H1 (cell line): ENCODE results near the gene NEK9. TPM values are rescaled to one million over a fixed set of nuclear protein-coding genes. Genes with fewer than 3 reads are reported as not detected.

ENCODE experiments used
- CTCF ChIA-PET: fragments of 300-600 bp; sonication (Branson Sonifier 250); formaldehyde crosslinking; loops from one replicate; lab custom pipeline; 2021; ENCODE audit not compliant: partially characterized antibody; lab: Charles Lee
- POLR2A ChIA-PET: fragments of 300-600 bp; sonication (Branson Sonifier 250); formaldehyde crosslinking; loops from one replicate; lab custom pipeline; 2021; ENCODE audit warnings: inconsistent platforms; ENCODE audit not compliant: partially characterized antibody; lab: Charles Lee
- DNase-seq, 2 experiments: peaks; one replicate each; pipeline versions ENCODE4 v3.0.0 to v3.0.0-alpha.2; 2010 to 2022; ENCODE audit warnings: low spot score in 2 of 2, low read depth in 1 of 2, mixed read lengths in 1 of 2
- FAIRE-seq: peaks from 2 replicates; lab custom pipeline; 2011; peaks lifted over from hg19 to GRCh38; lab: Jason Lieb, UNC
- H2AFZ ChIP-seq: 2 replicates; pipeline ENCODE4 v1.8.1; 2012; ENCODE audit warnings: low read length, inconsistent platforms
- H2AK5ac ChIP-seq: 2 replicates; pipeline ENCODE4 v1.6.1; 2013; ENCODE audit warnings: low read depth, low read length
- H2BK120ac ChIP-seq: replicated peaks from 2 replicates; pipeline ENCODE3; 2013; ENCODE audit warnings: low read depth, low read length, inconsistent platforms
- H2BK12ac ChIP-seq: 2 replicates; pipeline ENCODE4 v1.6.1; 2013; ENCODE audit warnings: low read depth, low read length
- H2BK15ac ChIP-seq: 2 replicates; pipeline ENCODE4 v1.6.1; 2013; ENCODE audit warnings: low read length
- H2BK20ac ChIP-seq: 2 replicates; pipeline ENCODE4 v1.6.1; 2013; ENCODE audit warnings: low read length
- H2BK5ac ChIP-seq: 2 replicates; pipeline ENCODE4 v1.6.1; 2013; ENCODE audit warnings: low read depth, low read length
- H3K14ac ChIP-seq: 2 replicates; pipeline ENCODE4 v1.6.1; 2013; ENCODE audit warnings: inconsistent platforms; ENCODE audit not compliant: insufficient read length
- H3K18ac ChIP-seq: 2 replicates; pipeline ENCODE4 v1.6.1; 2013; ENCODE audit warnings: low read length; ENCODE audit errors: extremely low read depth
- H3K23ac ChIP-seq: 2 replicates; pipeline ENCODE4 v1.6.1; 2013; ENCODE audit warnings: inconsistent platforms; ENCODE audit not compliant: insufficient read length
- H3K23me2 ChIP-seq: 2 replicates; pipeline ENCODE4 v1.6.1; 2013; ENCODE audit warnings: low read depth, low read length
- H3K27ac ChIP-seq: 2 replicates; pipeline ENCODE4 v1.6.1; 2011; ENCODE audit warnings: low read depth, low read length, inconsistent platforms
- H3K27me3 ChIP-seq, 4 experiments: replicated peaks in 1 of 4; 1 replicate in 1 of 4; 2 replicates in 3 of 4; pipeline versions ENCODE4 v1.6.1 to v1.8.1; 2011 to 2013; ENCODE audit warnings: low read length in 3 of 4, mild to moderate bottlenecking in 3 of 4, inconsistent platforms in 2 of 4, mixed read lengths in 2 of 4, moderate library complexity in 1 of 4; ENCODE audit not compliant: control insufficient read depth in 3 of 4, insufficient read depth in 3 of 4; ENCODE audit errors: extremely low read depth in 1 of 4
- H3K36me3 ChIP-seq, 4 experiments: 2 replicates each; pipeline versions ENCODE4 v1.6.1 to v1.8.1; 2011 to 2013; ENCODE audit warnings: mild to moderate bottlenecking in 4 of 4, low read length in 3 of 4, moderate library complexity in 2 of 4, control low read depth in 1 of 4, inconsistent platforms in 1 of 4; ENCODE audit not compliant: insufficient read depth in 4 of 4, control insufficient read depth in 2 of 4
- H3K4ac ChIP-seq: replicated peaks from 2 replicates; pipeline ENCODE3; 2013; ENCODE audit warnings: low read length, low read depth, mixed read lengths, inconsistent platforms; ENCODE audit not compliant: insufficient read length
- H3K4me1 ChIP-seq, 4 experiments: replicated peaks in 1 of 4; 1 replicate in 1 of 4; 2 replicates in 3 of 4; pipeline versions ENCODE4 v1.6.1 to v1.8.1; 2011 to 2013; ENCODE audit warnings: low read length in 3 of 4, inconsistent platforms in 2 of 4, mixed read lengths in 1 of 4; ENCODE audit not compliant: insufficient read depth in 4 of 4, control insufficient read depth in 3 of 4
- H3K4me2 ChIP-seq, 2 experiments: 2 replicates each; pipeline versions ENCODE4 v1.6.1 to v1.8.1; 2011 to 2013; ENCODE audit warnings: low read depth in 2 of 2, low read length in 2 of 2, control low read depth in 1 of 2, inconsistent platforms in 1 of 2, mild to moderate bottlenecking in 1 of 2; ENCODE audit not compliant: insufficient read depth in 1 of 2
- H3K4me3 ChIP-seq, 4 experiments: fragments of 200-600, 300-600 bp in 1 of 4; sonication (generic), shearing (Covaris generic), sonication (Bioruptor Twin) in 1 of 4; 2 replicates each; pipeline versions ENCODE4 v1.5.1 to v1.8.1; 2011 to 2016; ENCODE audit warnings: low read length in 4 of 4, low read depth in 3 of 4, control low read depth in 2 of 4, inconsistent platforms in 2 of 4, mild to moderate bottlenecking in 2 of 4, mixed read lengths in 1 of 4, moderate library complexity in 1 of 4; ENCODE audit not compliant: insufficient read depth in 2 of 4; ENCODE audit errors: extremely low read depth in 1 of 4
- H3K56ac ChIP-seq: replicated peaks from 2 replicates; pipeline ENCODE3; 2013; ENCODE audit warnings: low read depth, mild to moderate bottlenecking, mixed read lengths, low read length, inconsistent platforms; ENCODE audit not compliant: insufficient read length
- H3K79me1 ChIP-seq: 2 replicates; pipeline ENCODE4 v1.6.1; 2013; ENCODE audit warnings: low read depth, low read length, control low read depth
- H3K79me2 ChIP-seq, 2 experiments: 2 replicates each; pipeline versions ENCODE4 v1.6.1 to v1.8.1; 2012 to 2013; ENCODE audit warnings: low read length in 2 of 2, mild to moderate bottlenecking in 2 of 2, inconsistent platforms in 1 of 2; ENCODE audit not compliant: insufficient read depth in 2 of 2, control insufficient read depth in 1 of 2
- H3K9ac ChIP-seq, 4 experiments: replicated peaks in 1 of 4; 1 replicate in 1 of 4; 2 replicates in 3 of 4; pipeline versions ENCODE4 v1.6.1 to v1.8.1; 2011 to 2013; ENCODE audit warnings: low read depth in 3 of 4, low read length in 3 of 4, control low read depth in 2 of 4, mild to moderate bottlenecking in 2 of 4, moderate library complexity in 2 of 4, inconsistent platforms in 1 of 4; ENCODE audit errors: extremely low read depth in 1 of 4
- H3K9me3 ChIP-seq, 2 experiments: 2 replicates each; pipeline versions ENCODE4 v1.6.1 to v1.8.1; 2012 to 2013; ENCODE audit warnings: mild to moderate bottlenecking in 2 of 2, moderate library complexity in 2 of 2, control low read depth in 1 of 2, inconsistent platforms in 1 of 2, low read depth in 1 of 2, low read length in 1 of 2, mixed read lengths in 1 of 2; ENCODE audit not compliant: insufficient read depth in 2 of 2
- H4K20me1 ChIP-seq, 2 experiments: replicated peaks in 1 of 2; 2 replicates each; pipeline versions ENCODE3 to v1.8.1; 2011 to 2013; ENCODE audit warnings: inconsistent platforms in 2 of 2, low read length in 2 of 2, mild to moderate bottlenecking in 1 of 2; ENCODE audit not compliant: insufficient read depth in 2 of 2, control insufficient read depth in 1 of 2
- H4K5ac ChIP-seq: 2 replicates; pipeline ENCODE4 v1.6.1; 2013; ENCODE audit warnings: low read length, low read depth, mixed read lengths, inconsistent platforms; ENCODE audit not compliant: insufficient read length
- H4K8ac ChIP-seq: 2 replicates; pipeline ENCODE4 v1.8.0; 2013; ENCODE audit warnings: mild to moderate bottlenecking, moderate library complexity, low read length, inconsistent platforms; ENCODE audit not compliant: insufficient read depth; ENCODE audit errors: extremely low read depth
- H4K91ac ChIP-seq: replicated peaks from 2 replicates; pipeline ENCODE3; 2013; ENCODE audit warnings: low read length, mixed read lengths, inconsistent platforms; ENCODE audit not compliant: insufficient read length
- KDM4A ChIP-seq: IDR thresholded peaks from one replicate; pipeline ENCODE4 v1.7.1; 2012; ENCODE audit warnings: low read depth, mild to moderate bottlenecking, moderate library complexity, low read length, inconsistent platforms; ENCODE audit not compliant: severe bottlenecking
- SP1 ChIP-seq: IDR thresholded peaks from 2 replicates; pipeline ENCODE4 v1.6.1; 2011; ENCODE audit warnings: low read depth, low read length
- WGBS, 2 experiments: shearing (Covaris generic) in 1 of 2; methylation state at CpG; one replicate each; pipeline versions ENCODE4 v1.1.6 to v1.1.7; 2013 to 2015; ENCODE audit warnings: low lambda C conversion rate in 2 of 2, mixed read lengths in 2 of 2, inconsistent platforms in 1 of 2, low coverage in 1 of 2, missing lambda C conversion rate in 1 of 2; ENCODE audit not compliant: insufficient replicate concordance in 2 of 2, insufficient coverage in 1 of 2, insufficient read length in 1 of 2; ENCODE audit errors: extremely low coverage in 1 of 2, missing lambda C conversion rate in 1 of 2; 5-methylcytosine and 5-hydroxymethylcytosine counted together
- polyA plus RNA-seq, 7 experiments: library from polyadenylated mRNA; depleted of rRNA in 3 of 7; stranded (reverse) in 5 of 7; unstranded in 2 of 7; fragments of >200 nt in 5 of 7; fragments of 200-250 nt in 2 of 7; gene quantifications; 1 replicate in 5 of 7; 2 replicates in 1 of 7; 4 replicates in 1 of 7; pipeline versions ENCODE4 v1.2.1 to v1.2.3, GENCODE V29; 2011 to 2013; ENCODE audit warnings: missing spikeins in 2 of 7, mixed read lengths in 2 of 7
- total RNA-seq: library from RNA; stranded (reverse); fragmentation: NEBNext Ultra II Directional; extraction: Animal tissue kit (Norgen Biotek cat#: 25700); gene quantifications from 2 replicates; pipeline ENCODE4 v1.2.1, GENCODE V29; 2021
- TF ChIP-seq, protein P1 (sequence below), 3 experiments: IDR thresholded peaks; 1 replicate in 2 of 3; 2 replicates in 1 of 3; pipeline versions ENCODE4 v1.5.1 to v1.6.1; 2011; ENCODE audit warnings: low read length in 3 of 3, mild to moderate bottlenecking in 3 of 3, inconsistent platforms in 2 of 3, low read depth in 1 of 3, moderate library complexity in 1 of 3; ENCODE audit not compliant: insufficient read depth in 1 of 3; ENCODE audit errors: control extremely low read depth in 1 of 3
- TF ChIP-seq, protein P2 (sequence below): IDR thresholded peaks from 2 replicates; pipeline ENCODE4 v1.6.1; 2012; ENCODE audit warnings: inconsistent platforms

NEK9 gene
- total and polyA plus RNA-seq, 2 of the 8 experiments (the other 6 are each of a cell fraction or from before 2014, with no cell fraction given), result 16.0 to 43.6 TPM

DNA sequence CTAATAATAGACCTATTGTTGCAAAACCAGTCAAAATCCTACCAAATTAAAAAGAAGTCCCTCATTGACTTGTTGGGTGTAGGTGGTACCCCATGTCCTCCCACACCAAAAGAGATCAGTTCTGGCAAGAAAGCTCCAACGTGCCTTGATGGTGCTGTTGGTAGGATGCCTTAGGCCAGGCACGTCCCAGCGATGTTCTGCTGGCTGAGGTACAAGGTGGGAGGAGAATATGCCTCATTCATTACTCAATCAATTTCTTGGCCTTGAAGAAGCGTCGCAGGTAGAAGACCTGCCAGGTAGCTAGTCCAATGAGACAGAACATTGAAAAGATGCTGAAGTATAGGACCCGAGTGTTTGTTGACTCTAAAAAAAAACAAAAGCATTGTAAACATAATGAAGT, 7.8 kb upstream of the NEK9 start:
- CTCF ChIA-PET, result interaction anchor here (0.6 to 11.2 kb wide), 9 partner anchors 8 to 670 kb away, joined by 3 to 105 read pairs (median 3); no protein-coding TSS in a partner anchor
- no peak overlapping the region for H3K23ac ChIP-seq
- FAIRE-seq, result no peak

More for the DNA sequence above, 7.8 kb upstream of the NEK9 start:
- Histone ChIP-seq H3K4me1 (no peaks in the 10 kb centered on the region), H3K79me2 (peaks cover 0 to 4% of the 10 kb centered on the region in 2 experiments; a peak in 1 of 4 replicates), H3K18ac (no peak overlapping the region), H3K4me3 (no peak overlapping the region), H3K14ac (no peak overlapping the region), H2BK120ac (no peak overlapping the region), H2AK5ac (no peak overlapping the region), H3K36me3 (peaks cover 2 to 26% (median 15%) of the 10 kb centered on the region in 4 experiments), H2BK20ac (no peak overlapping the region), H3K4ac (no peak overlapping the region), H3K27ac (no peak overlapping the region), H4K91ac (no peak overlapping the region), H4K8ac (no peak overlapping the region), H3K79me1 (no peaks in the 10 kb centered on the region), H3K9me3 (peaks cover 0 to 8% of the 10 kb centered on the region in 2 experiments; a peak in 2 of 4 replicates), H3K4me2 (no peak overlapping the region), H3K27me3 (no peaks in the 10 kb centered on the region), H2AFZ (no peak overlapping the region), H3K56ac (no peak overlapping the region), H2BK15ac (no peak overlapping the region), H2BK12ac (no peak overlapping the region), H2BK5ac (no peak overlapping the region), H4K5ac (no peak overlapping the region), H3K23me2 (no peaks in the 10 kb centered on the region), H4K20me1 (no peaks in the 10 kb centered on the region), H3K9ac (no peak overlapping the region)
- DNase-seq, result no peak
- TF ChIP-seq SP1 (no peak), KDM4A (no peak)
- TF ChIP-seq, protein P1, sequence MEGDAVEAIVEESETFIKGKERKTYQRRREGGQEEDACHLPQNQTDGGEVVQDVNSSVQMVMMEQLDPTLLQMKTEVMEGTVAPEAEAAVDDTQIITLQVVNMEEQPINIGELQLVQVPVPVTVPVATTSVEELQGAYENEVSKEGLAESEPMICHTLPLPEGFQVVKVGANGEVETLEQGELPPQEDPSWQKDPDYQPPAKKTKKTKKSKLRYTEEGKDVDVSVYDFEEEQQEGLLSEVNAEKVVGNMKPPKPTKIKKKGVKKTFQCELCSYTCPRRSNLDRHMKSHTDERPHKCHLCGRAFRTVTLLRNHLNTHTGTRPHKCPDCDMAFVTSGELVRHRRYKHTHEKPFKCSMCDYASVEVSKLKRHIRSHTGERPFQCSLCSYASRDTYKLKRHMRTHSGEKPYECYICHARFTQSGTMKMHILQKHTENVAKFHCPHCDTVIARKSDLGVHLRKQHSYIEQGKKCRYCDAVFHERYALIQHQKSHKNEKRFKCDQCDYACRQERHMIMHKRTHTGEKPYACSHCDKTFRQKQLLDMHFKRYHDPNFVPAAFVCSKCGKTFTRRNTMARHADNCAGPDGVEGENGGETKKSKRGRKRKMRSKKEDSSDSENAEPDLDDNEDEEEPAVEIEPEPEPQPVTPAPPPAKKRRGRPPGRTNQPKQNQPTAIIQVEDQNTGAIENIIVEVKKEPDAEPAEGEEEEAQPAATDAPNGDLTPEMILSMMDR (IDR thresholded peaks at IDR 0.05; ENCODE audit: control extremely low read depth in 1 of 3, insufficient read depth in 1 of 3, low read depth in 1 of 3, low read length in 3 of 3), result no peak
- TF ChIP-seq, protein P2, sequence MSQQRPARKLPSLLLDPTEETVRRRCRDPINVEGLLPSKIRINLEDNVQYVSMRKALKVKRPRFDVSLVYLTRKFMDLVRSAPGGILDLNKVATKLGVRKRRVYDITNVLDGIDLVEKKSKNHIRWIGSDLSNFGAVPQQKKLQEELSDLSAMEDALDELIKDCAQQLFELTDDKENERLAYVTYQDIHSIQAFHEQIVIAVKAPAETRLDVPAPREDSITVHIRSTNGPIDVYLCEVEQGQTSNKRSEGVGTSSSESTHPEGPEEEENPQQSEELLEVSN, result no peak
- POLR2A ChIA-PET, result interaction anchor here (1.2 kb wide), 1 partner anchor 165 kb away, joined by 3 read pairs; no protein-coding TSS in a partner anchor
- 93% methylated on average over 6 of the region's 6 CpGs; no CpG with 5 or more reads in 1 of the 2 experiments for WGBS, 2 experiments
